Epithelial cell of proximal tubule (primary cell): Measurements from ENCODE around the gene DHPS. TPM values are rescaled to one million over a fixed set of nuclear protein-coding genes. Genes with fewer than 3 reads are reported as not detected.
"Not testable (repeated sequence)": the region's sequence is repeated elsewhere in the genome, so short reads cannot be mapped to it uniquely, and the experiment has no call there.

Experiments
- DNase-seq: peaks from one replicate; pipeline ENCODE4 v3.0.0-alpha.2; 2011; ENCODE audit warnings: low read depth
- H3K4me3 ChIP-seq: 2 replicates; pipeline ENCODE4 v1.5.1; 2011; ENCODE audit warnings: low read depth, mild to moderate bottlenecking, low read length
- total RNA-seq: library from RNA; depleted of rRNA; stranded (reverse); fragments of >200 nt; gene quantifications from 2 replicates; pipeline ENCODE4 v1.2.3, GENCODE V29; 2015
- TF ChIP-seq, protein P1 (sequence below): conservative IDR thresholded peaks from 2 replicates; pipeline ENCODE4 v1.5.1; 2012; ENCODE audit warnings: low read depth, mild to moderate bottlenecking, low read length

DHPS gene
- total RNA-seq, 1 donor from 2014 or later, result 134 TPM

DNA sequence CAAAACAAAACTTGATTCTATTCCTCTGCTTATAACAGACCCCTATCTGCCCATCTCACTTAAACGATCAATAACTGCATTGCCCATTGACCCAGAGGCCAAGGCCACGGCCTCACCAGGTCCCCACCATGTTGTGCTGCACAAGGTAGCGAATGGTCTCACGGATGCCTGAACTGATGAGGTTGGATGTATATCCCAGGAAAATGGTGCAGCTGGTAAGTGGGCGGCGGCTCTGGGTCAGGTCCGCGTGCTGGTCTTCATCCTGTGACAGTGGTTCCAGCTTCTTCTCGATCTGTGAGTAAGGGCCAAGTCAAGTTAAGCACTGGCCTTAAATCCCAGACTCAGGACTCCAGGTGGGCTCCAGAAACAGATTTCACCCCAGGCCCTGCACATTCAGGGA is 1.6 kb downstream of the DHPS start:
- no peak for DNase-seq
- TF ChIP-seq, protein P1, sequence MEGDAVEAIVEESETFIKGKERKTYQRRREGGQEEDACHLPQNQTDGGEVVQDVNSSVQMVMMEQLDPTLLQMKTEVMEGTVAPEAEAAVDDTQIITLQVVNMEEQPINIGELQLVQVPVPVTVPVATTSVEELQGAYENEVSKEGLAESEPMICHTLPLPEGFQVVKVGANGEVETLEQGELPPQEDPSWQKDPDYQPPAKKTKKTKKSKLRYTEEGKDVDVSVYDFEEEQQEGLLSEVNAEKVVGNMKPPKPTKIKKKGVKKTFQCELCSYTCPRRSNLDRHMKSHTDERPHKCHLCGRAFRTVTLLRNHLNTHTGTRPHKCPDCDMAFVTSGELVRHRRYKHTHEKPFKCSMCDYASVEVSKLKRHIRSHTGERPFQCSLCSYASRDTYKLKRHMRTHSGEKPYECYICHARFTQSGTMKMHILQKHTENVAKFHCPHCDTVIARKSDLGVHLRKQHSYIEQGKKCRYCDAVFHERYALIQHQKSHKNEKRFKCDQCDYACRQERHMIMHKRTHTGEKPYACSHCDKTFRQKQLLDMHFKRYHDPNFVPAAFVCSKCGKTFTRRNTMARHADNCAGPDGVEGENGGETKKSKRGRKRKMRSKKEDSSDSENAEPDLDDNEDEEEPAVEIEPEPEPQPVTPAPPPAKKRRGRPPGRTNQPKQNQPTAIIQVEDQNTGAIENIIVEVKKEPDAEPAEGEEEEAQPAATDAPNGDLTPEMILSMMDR, result no peak

DNA sequence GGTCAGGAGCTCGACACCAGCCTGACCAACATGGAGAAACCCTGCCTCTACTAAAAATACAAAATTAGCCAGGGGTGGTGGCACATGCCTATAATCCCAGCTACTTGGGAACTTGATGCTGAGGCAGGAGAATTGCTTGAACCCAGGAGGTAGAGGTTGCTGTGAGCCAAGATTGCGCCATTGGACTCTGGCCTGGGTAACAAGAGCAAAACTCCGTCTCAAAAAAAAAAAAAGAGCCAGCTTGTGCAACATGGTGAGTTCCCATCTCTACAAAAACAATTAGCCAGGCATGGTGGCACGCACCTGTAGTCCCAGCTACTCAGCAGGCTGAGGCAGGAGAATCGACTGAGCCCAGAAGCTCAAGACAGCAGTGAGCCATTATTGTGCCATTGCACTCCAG is 3.6 kb downstream of the DHPS start:
- not testable (repeated sequence) for H3K4me3 ChIP-seq, DNase-seq

More for the DNA sequence above, 1.6 kb downstream of the DHPS start:
- H3K4me3 ChIP-seq, result no peak overlapping the region

GRCh38 chr19:12676928-12677327 is 4.8 kb downstream of the DHPS start:
- TF ChIP-seq, protein P1, result no peak
- DNase-seq, result no peak
- H3K4me3 ChIP-seq, result no peak overlapping the region

GRCh38 chr19:12676384-12676792 is 5.3 kb downstream of the DHPS start:
- TF ChIP-seq, protein P1, result peak; percentile 93
- no peak for DNase-seq
- no peak overlapping the region for H3K4me3 ChIP-seq

DNA sequence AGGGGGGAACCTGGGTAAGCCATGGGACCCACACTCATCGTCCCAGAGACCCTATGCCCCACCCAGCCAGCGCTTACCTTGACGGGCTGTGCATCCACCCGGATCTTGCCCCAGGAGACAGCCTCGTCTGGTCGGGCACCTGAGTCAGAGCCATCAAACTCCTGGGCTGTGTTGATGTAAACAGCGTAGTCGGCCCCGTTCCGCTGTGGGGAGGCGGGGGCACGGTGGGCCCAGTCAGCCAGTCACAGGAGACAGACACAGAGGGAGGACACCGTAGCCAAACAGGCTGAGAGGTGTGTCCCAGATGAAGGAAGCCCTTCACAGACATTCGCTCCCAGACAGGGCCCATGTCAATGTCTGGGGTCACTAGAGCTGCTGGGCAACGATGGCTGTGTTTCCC is 5.7 kb downstream of the DHPS start:
- TF ChIP-seq, protein P1, result no peak
- DNase-seq, result no peak
- H3K4me3 ChIP-seq, result no peak overlapping the region

GRCh38 chr19:12675399-12675798 is 6.3 kb downstream of the DHPS start:
- DNase-seq, result no peak
- no peak overlapping the region for H3K4me3 ChIP-seq
- TF ChIP-seq, protein P1, result no peak

DNA sequence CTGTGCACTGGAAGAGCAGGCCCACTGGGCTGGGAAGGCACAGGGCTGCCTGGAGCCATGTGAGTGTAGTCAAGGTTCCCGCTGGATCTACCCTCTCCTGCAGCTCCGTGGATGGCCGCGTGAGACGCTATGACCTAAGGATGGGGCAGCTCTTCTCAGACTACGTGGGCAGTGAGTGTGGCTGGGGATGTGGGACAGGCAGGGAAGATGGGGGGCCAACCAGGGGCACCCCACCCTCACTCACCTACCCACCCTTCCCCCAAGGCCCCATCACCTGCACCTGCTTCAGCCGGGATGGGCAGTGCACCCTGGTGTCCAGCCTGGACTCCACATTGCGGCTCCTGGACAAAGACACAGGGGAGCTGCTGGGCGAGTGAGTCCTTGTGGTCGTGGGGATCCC is 8.9 kb downstream of the DHPS start:
- TF ChIP-seq, protein P1, result no peak
- H3K4me3 ChIP-seq, result no peak overlapping the region
- DNase-seq, result no peak
